ENCODE data around the gene PIK3R2. TPM values are rescaled to one million over a fixed set of nuclear protein-coding genes. Genes with fewer than 3 reads are reported as not detected.

The PIK3R2 gene
- total and polyA plus RNA-seq, 2 of the 13 experiments (the other 11 are each of a cell fraction or from before 2014, with no cell fraction given) = 18.6 to 25.3 TPM

DNA sequence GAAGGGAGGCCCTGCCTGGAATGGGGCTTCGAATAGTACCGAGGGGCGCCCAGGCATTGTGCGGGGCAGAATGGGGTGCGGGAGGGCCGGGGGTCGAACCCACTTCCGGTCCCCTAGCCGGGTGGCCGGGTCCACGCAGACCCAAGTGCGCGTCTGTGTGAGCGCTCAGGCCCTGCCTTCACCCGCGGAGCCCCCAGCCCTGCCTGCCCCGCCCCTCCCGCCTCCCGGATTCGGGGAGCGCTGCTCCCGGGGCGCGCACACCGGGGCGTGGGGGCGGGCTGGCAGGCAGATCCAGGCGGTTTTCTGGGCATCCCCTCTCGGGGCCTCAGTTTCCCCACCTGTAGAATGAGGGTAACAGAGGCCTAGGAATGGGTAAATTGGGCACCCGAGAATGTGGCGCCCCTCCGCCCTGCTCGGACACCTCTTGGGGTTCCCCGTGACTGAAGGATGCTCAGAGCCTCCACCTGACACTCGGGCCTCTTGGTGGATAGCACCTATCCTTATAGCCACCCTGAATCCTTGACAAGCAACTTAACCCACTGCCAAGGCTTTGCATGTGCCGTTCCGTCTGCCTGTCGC is 682 bp downstream of the PIK3R2 start:
- H3K79me2 ChIP-seq (ENCODE audit: insufficient read depth, low read length) = peaks cover 18% of the 10 kb centered on the region
- DNase-seq (ENCODE audit: low spot score) (no peak), FAIRE-seq (no peak), ATAC-seq (no peak; the same call in 2 of the 3 replicates)
- intact Hi-C loops (cut with micrococcal nuclease; ENCODE audit: unreplicated experiment) = loop anchor here (1.0 kb wide), 2 partner anchors 17 to 40 kb away; no protein-coding TSS in a partner anchor
- no peaks in the 10 kb centered on the region; a peak in 1 of 5 replicates for H3K27me3 ChIP-seq (ENCODE audit: control insufficient read depth in 1 of 2, insufficient read depth in 2 of 2, low read length in 2 of 2)
- H3K4me3 ChIP-seq (replicated peaks in 1 of 3; ENCODE audit: insufficient read depth in 1 of 3, low read depth in 2 of 3, low read length in 3 of 3) = peak overlapping the region; percentile 73 to 98 (median 98)
- TSS peak; percentile 42 for BruUV-seq (replicated peaks)
- POLR2A ChIA-PET = interaction anchor here (0.9 to 1.4 kb wide), 15 partner anchors 15 to 169 kb away, joined by 3 to 16 read pairs (median 5); partner anchors contain the start of genes LSM4 and MPV17L2
- 0 out of 2 replicates have a peak, but pooled peaks cover 11% of the 10 kb centered on the region for H4K20me1 ChIP-seq (ENCODE audit: insufficient read depth, low read length)
- peak overlapping the region; percentile 93 for H3K4me2 ChIP-seq (ENCODE audit: low read depth, low read length)
- H3K36me3 ChIP-seq (replicated peaks in 1 of 2; ENCODE audit: control insufficient read depth in 1 of 2, insufficient read depth in 2 of 2, low read length in 2 of 2) = peaks cover 6 to 18% of the 10 kb centered on the region in 2 experiments; a peak in 4 of 5 replicates
- no peak overlapping the region for H2AFZ ChIP-seq (ENCODE audit: low read length)
- in situ Hi-C loops (cut with HindIII; ENCODE audit: extremely low pct_ligation_motif_present, low pct_unique_long_range_greater_than_20kb) = loop anchor here (5.0 kb wide), 1 partner anchor 41 kb away; no protein-coding TSS in a partner anchor
- H3K27ac ChIP-seq (ENCODE audit: extremely low read length, insufficient read depth, low read length) = peak overlapping the region; percentile 94
- H3K4me1 ChIP-seq (ENCODE audit: insufficient read depth, low read length) = peaks cover 56% of the 10 kb centered on the region
- peak overlapping the region; percentile 99 for H3K9ac ChIP-seq (ENCODE audit: insufficient read depth, low read depth, low read length)
- 0% methylated on average over 4 of the region's 38 CpGs for WGBS (ENCODE audit: low lambda C conversion rate)
- CTCF ChIA-PET (ENCODE audit: low intra/inter-chr PET ratio, low total read pairs) = no interaction called here
- H3K9me3 ChIP-seq (ENCODE audit: low read length) = no peaks in the 10 kb centered on the region
- TF ChIP-seq MYNN (CRISPR knock-in tag; IDR thresholded peaks at IDR 0.05; ENCODE audit: low read depth) = 0 out of 2 replicates have a peak, but pooled peaks have one; percentile 41
- no peak for TF ChIP-seq PLSCR1 (CRISPR knock-in tag; IDR thresholded peaks at IDR 0.05; ENCODE audit: borderline replicate concordance)
- TF ChIP-seq WIZ (CRISPR knock-in tag; IDR thresholded peaks at IDR 0.05) = no peak
- TF ChIP-seq KLF15 (CRISPR knock-in tag; IDR thresholded peaks at IDR 0.05; ENCODE audit: borderline replicate concordance) = 0 out of 2 replicates have a peak, but pooled peaks have one; percentile 16
- TF ChIP-seq CCDC6 (CRISPR knock-in tag; IDR thresholded peaks at IDR 0.05) = 0 out of 2 replicates have a peak, but pooled peaks have one; percentile 37
- no peak for TF ChIP-seq SSRP1 (CRISPR knock-in tag; IDR thresholded peaks at IDR 0.05)
- TF ChIP-seq, protein P1, sequence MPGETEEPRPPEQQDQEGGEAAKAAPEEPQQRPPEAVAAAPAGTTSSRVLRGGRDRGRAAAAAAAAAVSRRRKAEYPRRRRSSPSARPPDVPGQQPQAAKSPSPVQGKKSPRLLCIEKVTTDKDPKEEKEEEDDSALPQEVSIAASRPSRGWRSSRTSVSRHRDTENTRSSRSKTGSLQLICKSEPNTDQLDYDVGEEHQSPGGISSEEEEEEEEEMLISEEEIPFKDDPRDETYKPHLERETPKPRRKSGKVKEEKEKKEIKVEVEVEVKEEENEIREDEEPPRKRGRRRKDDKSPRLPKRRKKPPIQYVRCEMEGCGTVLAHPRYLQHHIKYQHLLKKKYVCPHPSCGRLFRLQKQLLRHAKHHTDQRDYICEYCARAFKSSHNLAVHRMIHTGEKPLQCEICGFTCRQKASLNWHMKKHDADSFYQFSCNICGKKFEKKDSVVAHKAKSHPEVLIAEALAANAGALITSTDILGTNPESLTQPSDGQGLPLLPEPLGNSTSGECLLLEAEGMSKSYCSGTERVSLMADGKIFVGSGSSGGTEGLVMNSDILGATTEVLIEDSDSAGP (CRISPR knock-in tag; IDR thresholded peaks at IDR 0.05; ENCODE audit: borderline replicate concordance) = peak; percentile 16; the same call in 1 of the 2 replicates
- TF ChIP-seq, protein P2, sequence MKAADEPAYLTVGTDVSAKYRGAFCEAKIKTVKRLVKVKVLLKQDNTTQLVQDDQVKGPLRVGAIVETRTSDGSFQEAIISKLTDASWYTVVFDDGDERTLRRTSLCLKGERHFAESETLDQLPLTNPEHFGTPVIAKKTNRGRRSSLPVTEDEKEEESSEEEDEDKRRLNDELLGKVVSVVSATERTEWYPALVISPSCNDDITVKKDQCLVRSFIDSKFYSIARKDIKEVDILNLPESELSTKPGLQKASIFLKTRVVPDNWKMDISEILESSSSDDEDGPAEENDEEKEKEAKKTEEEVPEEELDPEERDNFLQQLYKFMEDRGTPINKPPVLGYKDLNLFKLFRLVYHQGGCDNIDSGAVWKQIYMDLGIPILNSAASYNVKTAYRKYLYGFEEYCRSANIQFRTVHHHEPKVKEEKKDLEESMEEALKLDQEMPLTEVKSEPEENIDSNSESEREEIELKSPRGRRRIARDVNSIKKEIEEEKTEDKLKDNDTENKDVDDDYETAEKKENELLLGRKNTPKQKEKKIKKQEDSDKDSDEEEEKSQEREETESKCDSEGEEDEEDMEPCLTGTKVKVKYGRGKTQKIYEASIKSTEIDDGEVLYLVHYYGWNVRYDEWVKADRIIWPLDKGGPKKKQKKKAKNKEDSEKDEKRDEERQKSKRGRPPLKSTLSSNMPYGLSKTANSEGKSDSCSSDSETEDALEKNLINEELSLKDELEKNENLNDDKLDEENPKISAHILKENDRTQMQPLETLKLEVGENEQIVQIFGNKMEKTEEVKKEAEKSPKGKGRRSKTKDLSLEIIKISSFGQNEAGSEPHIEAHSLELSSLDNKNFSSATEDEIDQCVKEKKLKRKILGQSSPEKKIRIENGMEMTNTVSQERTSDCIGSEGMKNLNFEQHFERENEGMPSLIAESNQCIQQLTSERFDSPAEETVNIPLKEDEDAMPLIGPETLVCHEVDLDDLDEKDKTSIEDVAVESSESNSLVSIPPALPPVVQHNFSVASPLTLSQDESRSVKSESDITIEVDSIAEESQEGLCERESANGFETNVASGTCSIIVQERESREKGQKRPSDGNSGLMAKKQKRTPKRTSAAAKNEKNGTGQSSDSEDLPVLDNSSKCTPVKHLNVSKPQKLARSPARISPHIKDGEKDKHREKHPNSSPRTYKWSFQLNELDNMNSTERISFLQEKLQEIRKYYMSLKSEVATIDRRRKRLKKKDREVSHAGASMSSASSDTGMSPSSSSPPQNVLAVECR (CRISPR knock-in tag; IDR thresholded peaks at IDR 0.05; ENCODE audit: borderline replicate concordance) = peak; percentile 1; the same call in 1 of the 2 replicates
- no peak for TF ChIP-seq NPAS2 (CRISPR knock-in tag; IDR thresholded peaks at IDR 0.05; ENCODE audit: borderline replicate concordance)
- TF ChIP-seq ZNF577 (CRISPR knock-in tag; IDR thresholded peaks at IDR 0.05; ENCODE audit: borderline replicate concordance, low read depth) = 0 out of 2 replicates have a peak, but pooled peaks have one; percentile 28
- TF ChIP-seq MAFG (CRISPR knock-in tag; IDR thresholded peaks at IDR 0.05) = 0 out of 2 replicates have a peak, but pooled peaks have one; percentile 32
- no peak for TF ChIP-seq ELF1 (CRISPR knock-in tag; IDR thresholded peaks at IDR 0.05)
- TF ChIP-seq ZNF280B (CRISPR knock-in tag; IDR thresholded peaks at IDR 0.05; ENCODE audit: borderline replicate concordance) = 0 out of 2 replicates have a peak, but pooled peaks have one; percentile 42
